ENCODE data around the gene SMIM44. TPM values are rescaled to one million over a fixed set of nuclear protein-coding genes. Genes with fewer than 3 reads are reported as not detected.
"Not testable (repeated sequence)": the region's sequence is repeated elsewhere in the genome, so short reads cannot be mapped to it uniquely, and the experiment has no call there.

Gene SMIM44
- polyA plus RNA-seq, 12 donors, result not detected

DNA sequence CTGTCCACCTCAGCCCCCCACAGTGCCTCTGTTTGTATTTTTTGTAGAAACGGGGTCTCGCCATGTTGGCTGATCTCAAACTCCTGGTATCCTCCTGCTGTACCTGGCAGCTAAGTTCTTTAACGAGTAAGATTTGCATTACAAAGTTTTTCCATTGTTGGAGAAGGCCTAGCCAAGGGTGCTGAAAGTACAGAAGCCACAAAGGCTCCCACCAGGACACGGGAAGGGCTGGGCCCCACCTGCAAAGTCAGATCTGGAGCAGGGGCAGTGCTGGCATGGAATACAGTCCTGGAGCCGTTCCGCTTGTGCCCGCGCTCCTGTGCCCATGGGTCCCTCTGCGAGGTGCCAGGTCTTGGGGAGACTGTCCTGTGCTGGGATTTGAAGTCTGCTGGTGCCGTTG is 35.0 kb upstream of the SMIM44 start:
- no peak for DNase-seq

GRCh38 chr19:3517638-3518037 is 34.4 kb upstream of the SMIM44 start:
- DNase-seq, result no peak

DNA sequence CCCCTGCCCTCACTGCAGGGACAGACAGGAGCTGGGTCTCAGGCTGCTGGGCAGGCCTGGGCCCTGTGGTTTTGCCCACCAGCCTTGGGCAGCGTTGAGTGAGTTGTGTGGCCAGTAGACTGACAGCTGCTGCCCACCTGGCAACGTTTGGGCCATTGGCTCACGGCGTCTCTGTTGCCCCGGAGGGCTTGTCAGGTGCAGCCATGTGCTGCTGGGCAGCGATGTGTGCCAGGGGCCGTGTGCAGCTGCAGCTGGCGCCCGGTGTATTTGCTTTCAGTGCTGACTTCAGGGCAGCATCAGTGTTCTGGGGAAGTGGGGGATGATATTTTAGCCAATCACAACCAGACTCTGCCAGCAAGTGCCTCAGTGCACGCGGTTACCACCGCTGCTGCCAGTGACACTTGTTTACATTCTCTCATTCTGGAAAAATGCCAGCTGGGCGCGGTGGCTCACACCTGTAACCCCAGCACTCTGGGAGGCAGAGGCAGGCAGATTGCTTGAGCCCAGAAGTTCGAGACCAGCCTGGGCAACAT is 33.5 kb upstream of the SMIM44 start:
- DNase-seq, result no peak

DNA sequence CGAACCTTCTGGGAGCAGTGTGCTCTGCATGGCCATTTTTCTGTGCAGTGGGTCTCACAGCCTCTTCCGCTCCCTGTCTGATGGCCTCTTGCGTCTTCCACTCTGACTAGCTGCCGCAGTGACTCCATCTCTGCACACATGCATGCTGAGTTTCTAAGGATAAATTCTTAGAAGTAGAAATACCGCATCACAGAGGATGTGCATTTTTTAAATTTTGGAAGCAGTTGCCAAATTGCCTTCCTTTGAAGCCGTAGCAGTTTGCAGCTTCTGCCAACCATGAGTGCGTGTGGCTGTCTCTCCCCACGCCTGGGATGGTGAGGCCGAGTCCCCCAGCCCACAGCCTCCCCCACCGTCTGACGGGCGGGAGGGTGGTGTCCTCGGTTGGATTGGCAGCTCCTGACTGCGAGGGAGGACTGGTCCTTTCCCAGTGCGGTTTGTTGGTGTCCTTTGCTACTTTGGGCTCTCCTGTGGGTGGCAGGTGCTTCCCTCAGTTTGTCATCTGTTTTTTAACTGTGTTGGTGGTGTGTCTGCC is 32.7 kb upstream of the SMIM44 start:
- DNase-seq, result no peak

DNA sequence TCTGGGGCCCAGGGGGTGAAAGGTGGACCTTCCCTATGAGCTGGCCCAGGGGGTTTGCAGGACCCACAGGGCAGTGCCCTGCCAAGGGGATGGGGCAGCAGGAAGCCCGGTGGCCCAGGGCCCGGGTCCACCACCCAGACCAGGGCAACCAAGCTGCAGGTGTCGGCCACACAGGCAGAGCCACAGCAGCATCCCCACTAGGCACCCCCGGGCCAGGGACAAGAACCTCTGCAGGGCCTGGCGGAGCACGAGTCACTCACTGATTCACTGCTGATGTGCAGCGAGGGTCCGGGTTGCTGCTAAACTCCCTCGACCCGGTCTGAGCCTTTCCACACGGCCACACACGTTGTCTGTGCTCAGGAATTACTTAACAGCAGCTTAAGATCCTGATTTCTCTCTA is 31.7 kb upstream of the SMIM44 start:
- no peak for DNase-seq

DNA sequence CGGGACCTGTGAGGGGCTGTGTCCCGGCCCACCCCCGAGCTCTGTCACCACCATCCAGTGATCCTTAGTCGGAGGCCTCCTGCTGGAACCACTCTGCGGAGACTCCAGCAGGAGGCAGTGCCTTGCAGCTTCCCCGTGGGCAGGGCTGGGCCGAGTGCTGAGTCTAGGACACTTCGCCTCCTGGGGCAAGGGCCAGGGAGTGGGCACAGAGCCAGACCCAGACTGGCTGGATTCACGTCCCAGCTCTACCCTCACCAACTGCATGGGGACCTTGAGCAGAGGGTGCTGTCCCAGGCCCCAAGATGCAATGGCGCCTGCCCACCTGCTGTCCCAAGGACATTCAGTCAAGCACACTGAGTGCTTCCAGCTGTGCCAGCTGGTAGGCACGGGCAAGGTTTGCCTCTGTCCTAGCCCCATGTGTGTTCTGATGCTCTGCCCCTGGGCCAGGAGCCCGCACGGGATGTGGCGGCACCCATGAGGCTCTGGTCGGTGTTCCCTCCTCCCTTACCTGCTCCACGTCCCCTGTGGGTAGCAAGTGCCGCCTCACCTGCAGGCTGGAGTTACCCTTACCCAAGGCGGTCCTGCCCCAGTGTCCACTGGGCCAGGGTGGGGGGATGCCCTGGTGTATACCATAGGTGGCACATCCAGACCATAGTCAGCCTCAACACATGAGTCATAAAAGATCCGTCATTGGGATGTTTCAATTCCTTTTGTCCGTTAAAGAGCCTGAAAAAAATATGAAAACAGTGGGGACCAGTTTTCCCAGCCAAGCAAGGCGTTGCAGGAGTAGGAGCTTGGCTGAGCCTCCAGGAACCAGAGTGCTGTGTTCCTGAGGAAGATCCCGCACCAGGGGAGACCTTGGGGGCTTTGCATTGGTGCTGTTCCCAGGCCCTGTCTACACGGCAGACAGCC is 30.2 kb upstream of the SMIM44 start:
- DNase-seq, result no peak

GRCh38 chr19:3512562-3513228 is 29.5 kb upstream of the SMIM44 start:
- no peak for DNase-seq

- no peak for DNase-seq
Measured at GRCh38 chr19:3511506-3512251, 28.4 kb upstream of the SMIM44 start.

- no peak for DNase-seq
Measured at GRCh38 chr19:3510727-3511126, 27.5 kb upstream of the SMIM44 start.

DNA sequence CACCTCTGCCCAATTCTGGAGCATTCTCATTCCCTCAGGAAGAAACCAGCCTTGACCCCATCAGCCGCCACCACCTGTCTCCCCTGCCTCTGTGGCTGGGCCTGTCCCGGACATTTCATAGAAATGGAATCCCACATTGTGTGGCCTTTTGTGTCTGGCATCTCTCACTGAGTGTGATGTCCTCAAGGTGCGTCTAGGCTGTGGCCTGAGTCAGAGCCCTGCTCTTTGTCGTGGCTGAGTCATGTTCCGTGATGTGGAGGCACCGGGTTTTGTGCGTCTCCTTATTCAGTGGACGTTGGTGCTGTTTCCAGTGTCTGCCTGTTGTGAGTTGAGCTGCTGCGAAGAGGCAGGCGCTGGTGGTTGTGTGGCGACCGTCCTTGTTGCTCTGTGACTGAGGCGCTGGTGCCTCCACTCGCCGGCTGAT is 26.3 kb upstream of the SMIM44 start:
- DNase-seq, result no peak

DNA sequence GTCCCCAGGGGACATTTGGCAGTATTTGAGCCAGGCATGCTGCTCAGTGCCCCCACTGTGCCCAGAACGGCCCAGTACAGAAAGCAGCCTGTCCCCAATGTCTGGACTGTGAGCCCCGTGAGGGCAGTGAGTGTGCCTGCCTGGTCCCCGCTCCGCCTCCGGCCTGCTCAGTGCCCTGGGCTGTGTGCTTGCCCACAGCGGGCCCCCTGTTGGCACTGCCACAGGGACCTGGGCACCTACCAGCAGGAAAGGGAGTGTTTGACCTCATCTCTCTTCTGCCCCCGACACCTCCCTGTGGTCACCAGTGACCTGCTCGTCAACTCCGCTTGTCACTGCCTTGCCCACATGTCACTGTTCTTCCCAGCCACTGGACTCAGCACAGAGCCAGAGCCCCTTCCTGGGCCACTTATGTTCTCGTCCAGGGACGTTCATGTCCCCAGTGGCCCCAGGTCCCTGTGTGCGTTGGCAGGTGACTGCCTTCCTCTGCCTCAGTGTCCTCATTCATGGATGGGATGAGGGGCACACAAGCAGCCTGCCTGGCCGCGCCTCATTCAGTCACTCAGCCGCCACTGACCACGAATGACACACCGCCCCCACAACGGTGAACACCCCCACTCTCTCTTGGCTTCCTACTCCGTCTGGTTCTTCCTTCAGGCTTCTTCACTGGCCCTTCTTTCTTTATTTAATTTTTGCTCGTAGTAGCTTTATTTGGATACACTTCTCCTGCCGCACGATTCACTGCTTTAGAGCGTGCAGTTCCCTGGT is 25.7 kb upstream of the SMIM44 start:
- no peak for DNase-seq

DNA sequence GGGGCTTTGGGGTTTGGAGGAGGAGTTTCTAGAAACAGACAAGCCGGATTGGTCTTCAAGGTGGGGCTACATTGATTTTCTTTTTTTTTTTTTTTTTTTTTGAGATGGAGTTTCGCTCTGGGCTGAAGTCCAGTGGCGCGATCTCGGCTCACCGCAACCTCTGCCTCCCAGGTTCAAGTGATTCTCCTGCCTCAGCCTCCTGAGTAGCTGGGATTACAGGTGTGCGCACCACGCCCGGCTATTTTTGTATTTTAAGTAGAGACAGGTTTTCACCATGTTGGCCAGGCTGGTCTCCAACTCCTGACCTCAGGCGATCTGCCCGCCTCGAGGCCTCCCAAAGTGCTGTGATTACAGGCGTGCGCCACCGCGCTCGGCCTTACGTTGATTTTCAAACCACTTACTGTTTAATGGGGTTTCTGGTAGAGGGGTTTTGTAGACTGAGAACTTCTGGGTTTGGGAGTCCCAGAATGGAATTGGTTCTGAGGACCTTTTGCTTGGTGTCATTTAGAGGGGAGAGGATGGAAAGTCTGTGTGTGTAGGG is 24.9 kb upstream of the SMIM44 start:
- DNase-seq, result not testable (repeated sequence)

- DNase-seq, result peak; percentile 28
Measured at GRCh38 chr19:3507371-3508120, 24.3 kb upstream of the SMIM44 start.

DNA sequence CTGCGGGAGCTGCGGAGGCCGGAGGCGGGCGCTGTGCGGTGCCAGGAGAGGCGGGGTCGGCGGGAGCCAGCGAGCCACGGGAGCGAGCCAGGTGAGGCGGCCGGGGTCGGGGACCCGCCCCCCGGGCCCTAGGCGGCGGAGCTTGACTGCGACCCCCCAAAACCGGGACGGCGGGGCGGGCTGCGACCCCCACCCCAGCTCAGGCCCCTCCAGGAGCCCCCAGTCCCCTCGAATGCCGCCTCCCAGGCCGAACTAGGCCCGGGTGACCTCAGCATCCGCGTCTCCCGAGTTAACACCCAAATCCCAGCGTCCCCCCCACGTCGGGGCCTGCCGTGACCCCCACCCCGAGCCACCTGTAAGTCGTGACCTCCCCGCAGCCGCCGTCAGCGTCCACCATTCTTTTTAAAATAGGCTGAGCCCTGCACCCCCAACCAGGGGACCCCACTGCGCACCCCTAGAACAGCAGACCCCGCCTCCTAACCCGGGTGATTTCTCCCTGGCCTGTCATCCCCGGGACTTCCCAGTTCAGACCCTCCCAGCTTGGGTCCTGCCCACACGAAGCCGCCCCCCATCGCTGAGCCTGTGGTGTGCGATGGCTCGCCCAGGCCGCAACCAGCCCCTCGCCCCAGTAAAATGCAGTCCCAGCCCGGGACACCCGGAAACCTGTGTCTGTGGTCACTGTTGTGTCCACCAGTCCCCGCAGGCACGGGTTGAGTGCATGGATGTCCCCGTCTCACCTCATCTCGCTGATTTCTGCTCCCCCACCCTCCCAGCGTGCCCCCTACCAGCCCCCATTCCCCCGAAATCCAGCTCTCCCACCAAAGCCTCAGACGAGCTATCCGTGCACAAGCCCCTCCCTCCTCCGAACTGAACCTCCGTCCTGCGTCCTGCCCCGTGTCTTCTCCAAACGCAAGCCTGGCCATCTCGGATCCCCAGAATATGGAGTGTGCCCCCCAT is 23.4 kb upstream of the SMIM44 start:
- DNase-seq, result peak; percentile 20

- peak; percentile 98 for DNase-seq
Measured at GRCh38 chr19:3505598-3506383, 22.6 kb upstream of the SMIM44 start, which contains the start of gene FZR1. FZR1 (plus strand) TSS chr19:3506311; CDS start chr19:3522990, 16,679 bp downstream.

DNA sequence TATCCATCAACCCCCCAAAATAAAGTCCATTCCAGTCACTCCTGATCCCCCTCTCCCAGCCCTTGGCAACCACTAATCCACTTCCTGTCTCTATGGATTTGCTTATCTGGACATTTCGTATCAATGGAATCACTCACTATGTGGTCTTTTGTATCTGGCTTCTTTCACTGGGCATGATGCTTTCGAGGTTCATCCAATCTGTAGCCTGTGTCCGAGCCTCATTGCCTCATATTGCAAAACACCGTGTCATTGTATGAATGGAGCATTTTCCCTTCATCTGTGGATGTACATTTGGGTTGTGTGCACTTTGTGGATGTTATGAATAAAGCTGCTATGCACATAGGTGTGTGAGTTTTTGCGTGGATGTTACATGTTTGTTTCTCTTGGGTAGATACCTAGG is 21.5 kb upstream of the SMIM44 start:
- no peak for DNase-seq

- DNase-seq, result no peak
Measured at GRCh38 chr19:3503036-3503572, 19.9 kb upstream of the SMIM44 start.

- DNase-seq, result no peak
Measured at GRCh38 chr19:3501780-3502179, 18.5 kb upstream of the SMIM44 start.

Data from muscle of arm (tissue), 12 donors.